Hematopoietic multipotent progenitor cell treated with erythropoietin and hydrocortisone succinate and interleukin-3 and kit ligand, for 4 days (in vitro differentiated cells): ENCODE data around the gene PCDH12.

ENCODE experiments used
- DNase-seq: peaks from one replicate; pipeline ENCODE4 v3.0.0-alpha.2; 2015

PCDH12 gene

GRCh38 chr5:141966275-141966962 is 8.4 kb upstream of the PCDH12 start:
- DNase-seq, result no peak

- no peak for DNase-seq
Observed at GRCh38 chr5:141965071-141965470, 7.1 kb upstream of the PCDH12 start.

- DNase-seq, result no peak
Observed at GRCh38 chr5:141963701-141964100, 5.7 kb upstream of the PCDH12 start.

- DNase-seq, result no peak
Observed at GRCh38 chr5:141961466-141961865, 3.5 kb upstream of the PCDH12 start.

- peak; percentile 97 for DNase-seq
Observed at GRCh38 chr5:141960449-141961323, 2.7 kb upstream of the PCDH12 start.

- peak; percentile 64 for DNase-seq
Observed at GRCh38 chr5:141960018-141960417, 2.0 kb upstream of the PCDH12 start.

GRCh38 chr5:141958546-141959172 is 657 bp upstream of the PCDH12 start:
- DNase-seq, result no peak

- DNase-seq, result peak; percentile 53
Observed at GRCh38 chr5:141957367-141957996, 520 bp downstream of the PCDH12 start.

- no peak for DNase-seq
Observed at GRCh38 chr5:141954194-141954593, 3.8 kb downstream of the PCDH12 start.

GRCh38 chr5:141952020-141952419 is 6.0 kb downstream of the PCDH12 start:
- DNase-seq, result no peak

- peak; percentile 47 for DNase-seq
Observed at GRCh38 chr5:141951332-141951781, 6.6 kb downstream of the PCDH12 start.

GRCh38 chr5:141950207-141951005 is 7.6 kb downstream of the PCDH12 start:
- DNase-seq, result no peak

- no peak for DNase-seq
Observed at GRCh38 chr5:141949511-141949910, 8.5 kb downstream of the PCDH12 start.

- no peak for DNase-seq
Observed at GRCh38 chr5:141948812-141949211, 9.2 kb downstream of the PCDH12 start.

- DNase-seq, result no peak
Observed at GRCh38 chr5:141947316-141947715, 10.7 kb downstream of the PCDH12 start.

- no peak for DNase-seq
Observed at GRCh38 chr5:141945511-141946051, 12.4 kb downstream of the PCDH12 start.

GRCh38 chr5:141944076-141944475 is 13.9 kb downstream of the PCDH12 start:
- DNase-seq, result no peak

GRCh38 chr5:141942185-141942857 is 15.7 kb downstream of the PCDH12 start:
- DNase-seq, result no peak

GRCh38 chr5:141941779-141942178 is 16.2 kb downstream of the PCDH12 start:
- no peak for DNase-seq

- no peak for DNase-seq
Observed at GRCh38 chr5:141941307-141941706, 16.7 kb downstream of the PCDH12 start.

GRCh38 chr5:141940695-141941271 is 17.2 kb downstream of the PCDH12 start:
- DNase-seq, result peak; percentile 39
